Measurements from ENCODE around the gene BEX3. TPM values are rescaled to one million over a fixed set of nuclear protein-coding genes. Genes with fewer than 3 reads are reported as not detected.

The BEX3 gene
- total and polyA plus RNA-seq, 2 experiments from 2014 or later: 427 to 714 TPM

- H3K27ac Mint-ChIP-seq: no peak overlapping the region
- Histone ChIP-seq H3K4me3 (no peak overlapping the region), H3F3A (replicated peaks; ENCODE audit: low read depth) (no peaks in the 10 kb centered on the region), H3K27me3 (ENCODE audit: insufficient read depth) (no peaks in the 10 kb centered on the region), H4K20me1 (replicated peaks; ENCODE audit: insufficient read depth) (no peaks in the 10 kb centered on the region), H3K9me2 (ENCODE audit: insufficient read depth) (no peaks in the 10 kb centered on the region), H3K4me1 (ENCODE audit: insufficient read depth) (peaks cover 18% of the 10 kb centered on the region), H3K4me2 (no peak overlapping the region), H3K27ac (ENCODE audit: low read depth) (no peak overlapping the region), H2AFZ (no peak overlapping the region), H3K36me3 (ENCODE audit: insufficient read depth) (no peaks in the 10 kb centered on the region), H3K79me2 (replicated peaks; ENCODE audit: insufficient read depth) (no peaks in the 10 kb centered on the region)
- no peaks in the 10 kb centered on the region for H3K36me3 Mint-ChIP-seq (ENCODE audit: low read depth)
- DNase-seq (ENCODE audit: low spot score): no peak
- H3K9me3 Mint-ChIP-seq: no peaks in the 10 kb centered on the region
- no peak overlapping the region for H3K4me3 Mint-ChIP-seq
- ATAC-seq: no peak
- TF ChIP-seq EZH2 (IDR thresholded peaks at IDR 0.05; ENCODE audit: low read depth, unreplicated experiment) (no peak), EZH2phosphoT487 (IDR thresholded peaks at IDR 0.05; ENCODE audit: unreplicated experiment) (no peak), ZNF331 (CRISPR knock-in tag; IDR thresholded peaks at IDR 0.05; ENCODE audit: low read depth) (no peak), NANOG (IDR thresholded peaks at IDR 0.05; ENCODE audit: borderline replicate concordance) (no peak), JUNB (IDR thresholded peaks at IDR 0.05; ENCODE audit: unreplicated experiment) (no peak), REST (IDR thresholded peaks at IDR 0.05; ENCODE audit: unreplicated experiment) (no peak), STAT1 (IDR thresholded peaks at IDR 0.05; ENCODE audit: unreplicated experiment) (no peak), POLR2AphosphoS5 (IDR thresholded peaks at IDR 0.05; ENCODE audit: low read depth) (no peak), CREB1 (CRISPR knock-in tag; IDR thresholded peaks at IDR 0.05; ENCODE audit: low read depth) (no peak), ETS1 (IDR thresholded peaks at IDR 0.05) (no peak), ZNF114 (CRISPR knock-in tag; IDR thresholded peaks at IDR 0.05) (no peak)
- TF ChIP-seq, protein P1, sequence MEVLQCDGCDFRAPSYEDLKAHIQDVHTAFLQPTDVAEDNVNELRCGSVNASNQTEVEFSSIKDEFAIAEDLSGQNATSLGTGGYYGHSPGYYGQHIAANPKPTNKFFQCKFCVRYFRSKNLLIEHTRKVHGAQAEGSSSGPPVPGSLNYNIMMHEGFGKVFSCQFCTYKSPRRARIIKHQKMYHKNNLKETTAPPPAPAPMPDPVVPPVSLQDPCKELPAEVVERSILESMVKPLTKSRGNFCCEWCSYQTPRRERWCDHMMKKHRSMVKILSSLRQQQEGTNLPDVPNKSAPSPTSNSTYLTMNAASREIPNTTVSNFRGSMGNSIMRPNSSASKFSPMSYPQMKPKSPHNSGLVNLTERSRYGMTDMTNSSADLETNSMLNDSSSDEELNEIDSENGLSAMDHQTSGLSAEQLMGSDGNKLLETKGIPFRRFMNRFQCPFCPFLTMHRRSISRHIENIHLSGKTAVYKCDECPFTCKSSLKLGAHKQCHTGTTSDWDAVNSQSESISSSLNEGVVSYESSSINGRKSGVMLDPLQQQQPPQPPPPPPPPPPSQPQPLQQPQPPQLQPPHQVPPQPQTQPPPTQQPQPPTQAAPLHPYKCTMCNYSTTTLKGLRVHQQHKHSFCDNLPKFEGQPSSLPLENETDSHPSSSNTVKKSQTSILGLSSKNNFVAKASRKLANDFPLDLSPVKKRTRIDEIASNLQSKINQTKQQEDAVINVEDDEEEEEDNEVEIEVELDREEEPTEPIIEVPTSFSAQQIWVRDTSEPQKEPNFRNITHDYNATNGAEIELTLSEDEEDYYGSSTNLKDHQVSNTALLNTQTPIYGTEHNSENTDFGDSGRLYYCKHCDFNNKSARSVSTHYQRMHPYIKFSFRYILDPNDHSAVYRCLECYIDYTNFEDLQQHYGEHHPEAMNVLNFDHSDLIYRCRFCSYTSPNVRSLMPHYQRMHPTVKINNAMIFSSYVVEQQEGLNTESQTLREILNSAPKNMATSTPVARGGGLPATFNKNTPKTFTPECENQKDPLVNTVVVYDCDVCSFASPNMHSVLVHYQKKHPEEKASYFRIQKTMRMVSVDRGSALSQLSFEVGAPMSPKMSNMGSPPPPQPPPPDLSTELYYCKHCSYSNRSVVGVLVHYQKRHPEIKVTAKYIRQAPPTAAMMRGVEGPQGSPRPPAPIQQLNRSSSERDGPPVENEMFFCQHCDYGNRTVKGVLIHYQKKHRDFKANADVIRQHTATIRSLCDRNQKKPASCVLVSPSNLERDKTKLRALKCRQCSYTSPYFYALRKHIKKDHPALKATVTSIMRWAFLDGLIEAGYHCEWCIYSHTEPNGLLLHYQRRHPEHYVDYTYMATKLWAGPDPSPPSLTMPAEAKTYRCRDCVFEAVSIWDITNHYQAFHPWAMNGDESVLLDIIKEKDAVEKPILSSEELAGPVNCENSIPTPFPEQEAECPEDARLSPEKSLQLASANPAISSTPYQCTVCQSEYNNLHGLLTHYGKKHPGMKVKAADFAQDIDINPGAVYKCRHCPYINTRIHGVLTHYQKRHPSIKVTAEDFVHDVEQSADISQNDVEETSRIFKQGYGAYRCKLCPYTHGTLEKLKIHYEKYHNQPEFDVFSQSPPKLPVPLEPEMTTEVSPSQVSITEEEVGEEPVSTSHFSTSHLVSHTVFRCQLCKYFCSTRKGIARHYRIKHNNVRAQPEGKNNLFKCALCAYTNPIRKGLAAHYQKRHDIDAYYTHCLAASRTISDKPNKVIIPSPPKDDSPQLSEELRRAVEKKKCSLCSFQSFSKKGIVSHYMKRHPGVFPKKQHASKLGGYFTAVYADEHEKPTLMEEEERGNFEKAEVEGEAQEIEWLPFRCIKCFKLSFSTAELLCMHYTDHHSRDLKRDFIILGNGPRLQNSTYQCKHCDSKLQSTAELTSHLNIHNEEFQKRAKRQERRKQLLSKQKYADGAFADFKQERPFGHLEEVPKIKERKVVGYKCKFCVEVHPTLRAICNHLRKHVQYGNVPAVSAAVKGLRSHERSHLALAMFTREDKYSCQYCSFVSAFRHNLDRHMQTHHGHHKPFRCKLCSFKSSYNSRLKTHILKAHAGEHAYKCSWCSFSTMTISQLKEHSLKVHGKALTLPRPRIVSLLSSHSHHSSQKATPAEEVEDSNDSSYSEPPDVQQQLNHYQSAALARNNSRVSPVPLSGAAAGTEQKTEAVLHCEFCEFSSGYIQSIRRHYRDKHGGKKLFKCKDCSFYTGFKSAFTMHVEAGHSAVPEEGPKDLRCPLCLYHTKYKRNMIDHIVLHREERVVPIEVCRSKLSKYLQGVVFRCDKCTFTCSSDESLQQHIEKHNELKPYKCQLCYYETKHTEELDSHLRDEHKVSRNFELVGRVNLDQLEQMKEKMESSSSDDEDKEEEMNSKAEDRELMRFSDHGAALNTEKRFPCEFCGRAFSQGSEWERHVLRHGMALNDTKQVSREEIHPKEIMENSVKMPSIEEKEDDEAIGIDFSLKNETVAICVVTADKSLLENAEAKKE (CRISPR knock-in tag; IDR thresholded peaks at IDR 0.05): no peak
- TF ChIP-seq, protein P2, sequence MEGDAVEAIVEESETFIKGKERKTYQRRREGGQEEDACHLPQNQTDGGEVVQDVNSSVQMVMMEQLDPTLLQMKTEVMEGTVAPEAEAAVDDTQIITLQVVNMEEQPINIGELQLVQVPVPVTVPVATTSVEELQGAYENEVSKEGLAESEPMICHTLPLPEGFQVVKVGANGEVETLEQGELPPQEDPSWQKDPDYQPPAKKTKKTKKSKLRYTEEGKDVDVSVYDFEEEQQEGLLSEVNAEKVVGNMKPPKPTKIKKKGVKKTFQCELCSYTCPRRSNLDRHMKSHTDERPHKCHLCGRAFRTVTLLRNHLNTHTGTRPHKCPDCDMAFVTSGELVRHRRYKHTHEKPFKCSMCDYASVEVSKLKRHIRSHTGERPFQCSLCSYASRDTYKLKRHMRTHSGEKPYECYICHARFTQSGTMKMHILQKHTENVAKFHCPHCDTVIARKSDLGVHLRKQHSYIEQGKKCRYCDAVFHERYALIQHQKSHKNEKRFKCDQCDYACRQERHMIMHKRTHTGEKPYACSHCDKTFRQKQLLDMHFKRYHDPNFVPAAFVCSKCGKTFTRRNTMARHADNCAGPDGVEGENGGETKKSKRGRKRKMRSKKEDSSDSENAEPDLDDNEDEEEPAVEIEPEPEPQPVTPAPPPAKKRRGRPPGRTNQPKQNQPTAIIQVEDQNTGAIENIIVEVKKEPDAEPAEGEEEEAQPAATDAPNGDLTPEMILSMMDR (conservative IDR thresholded peaks at IDR 0.05; ENCODE audit: low read depth in 2 of 2): no peak
- H3K4me1 Mint-ChIP-seq: peaks cover 17% of the 10 kb centered on the region
- H3K27me3 Mint-ChIP-seq (ENCODE audit: insufficient read depth, low read depth, poor library complexity): peaks cover 2% of the 10 kb centered on the region
Measured at GRCh38 chrX:103369479-103369878, 6.9 kb upstream of the BEX3 start.

Data from GM23338 (cell line).